DND-41 (cell line): ENCODE results near the gene PTPDC1.

ENCODE experiments used
- ATAC-seq: fragments of 200-7000 bp; cut with Tn5 transposase; 3 replicates; pipeline ENCODE4 v1.9.1; 2021; ENCODE audit warnings: low read depth; ENCODE audit not compliant: insufficient read depth
- DNase-seq: peaks from one replicate; pipeline ENCODE4 v3.0.0-alpha.2; 2020
- H2AFZ ChIP-seq: 2 replicates; pipeline ENCODE4 v1.6.0; 2012; ENCODE audit warnings: low read depth, low read length
- H3K27ac ChIP-seq: 2 replicates; pipeline ENCODE4 v1.5.1; 2012; ENCODE audit warnings: low read length, inconsistent platforms
- H3K27me3 ChIP-seq: fragments of 200-600 bp; sonication (generic); 2 replicates; pipeline ENCODE4 v1.6.0; 2012; ENCODE audit warnings: low read length, mild to moderate bottlenecking, inconsistent platforms; ENCODE audit not compliant: insufficient read depth, poor library complexity
- H3K36me3 ChIP-seq: 2 replicates; pipeline ENCODE4 v1.5.1; 2012; ENCODE audit warnings: low read length, inconsistent platforms; ENCODE audit not compliant: insufficient read depth
- H3K4me1 ChIP-seq: 2 replicates; pipeline ENCODE4 v1.5.1; 2012; ENCODE audit warnings: mild to moderate bottlenecking, low read length; ENCODE audit not compliant: insufficient read depth
- H3K4me2 ChIP-seq: 2 replicates; pipeline ENCODE4 v1.6.0; 2012; ENCODE audit warnings: mild to moderate bottlenecking, moderate library complexity, low read length, inconsistent platforms; ENCODE audit not compliant: insufficient read depth
- H3K4me3 ChIP-seq, 2 experiments: fragments of 200-600 bp in 1 of 2; shearing (Covaris generic) in 1 of 2; 2 replicates each; pipeline ENCODE4 v1.5.1; 2012 to 2016; ENCODE audit warnings: inconsistent platforms in 2 of 2, low read length in 2 of 2, mild to moderate bottlenecking in 2 of 2, low read depth in 1 of 2, moderate library complexity in 1 of 2
- H3K79me2 ChIP-seq: 2 replicates; pipeline ENCODE4 v1.6.0; 2012; ENCODE audit warnings: low read length, inconsistent platforms; ENCODE audit not compliant: insufficient read depth
- H3K9ac ChIP-seq: 2 replicates; pipeline ENCODE4 v1.6.0; 2012; ENCODE audit warnings: low read depth, mild to moderate bottlenecking, inconsistent platforms, low read length, moderate library complexity
- H3K9me3 ChIP-seq: 2 replicates; pipeline ENCODE4 v1.5.1; 2012; ENCODE audit warnings: low read length, moderate library complexity, mild to moderate bottlenecking, inconsistent platforms; ENCODE audit not compliant: insufficient read depth, severe bottlenecking
- H4K20me1 ChIP-seq: 2 replicates; pipeline ENCODE4 v1.6.0; 2012; ENCODE audit warnings: low read length; ENCODE audit not compliant: insufficient read depth
- EZH2 ChIP-seq: IDR thresholded peaks from 3 replicates; pipeline ENCODE4 v1.6.1; 2012; ENCODE audit warnings: borderline replicate concordance, low read depth, mild to moderate bottlenecking, moderate library complexity, low read length, inconsistent platforms; ENCODE audit not compliant: severe bottlenecking
- TF ChIP-seq, protein P1 (sequence below): IDR thresholded peaks from 2 replicates; pipeline ENCODE4 v1.5.1; 2012; ENCODE audit warnings: borderline replicate concordance, low read length, moderate library complexity, mild to moderate bottlenecking; ENCODE audit not compliant: poor library complexity, severe bottlenecking; ENCODE audit errors: extremely low read depth

Gene PTPDC1

DNA sequence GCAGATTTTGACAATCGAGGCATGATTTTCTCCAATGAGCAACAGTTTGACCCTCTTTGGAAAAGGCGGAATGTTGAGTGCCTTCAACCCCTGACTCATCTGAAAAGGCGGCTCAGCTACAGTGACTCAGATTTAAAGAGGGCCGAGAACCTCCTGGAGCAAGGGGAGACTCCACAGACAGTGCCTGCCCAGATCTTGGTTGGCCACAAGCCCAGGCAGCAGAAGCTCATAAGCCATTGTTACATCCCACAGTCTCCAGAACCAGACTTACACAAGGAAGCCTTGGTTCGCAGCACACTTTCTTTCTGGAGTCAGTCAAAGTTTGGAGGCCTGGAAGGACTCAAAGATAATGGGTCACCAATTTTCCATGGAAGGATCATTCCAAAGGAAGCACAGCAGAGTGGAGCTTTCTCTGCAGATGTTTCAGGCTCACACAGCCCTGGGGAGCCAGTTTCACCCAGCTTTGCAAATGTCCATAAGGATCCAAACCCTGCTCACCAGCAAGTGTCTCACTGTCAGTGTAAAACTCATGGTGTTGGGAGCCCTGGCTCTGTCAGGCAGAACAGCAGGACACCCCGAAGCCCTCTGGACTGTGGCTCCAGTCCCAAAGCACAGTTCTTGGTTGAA is 13.6 kb downstream of the PTPDC1 start:
- no peak overlapping the region for H3K4me3 ChIP-seq
- ATAC-seq = no peak
- H3K27ac ChIP-seq = no peak overlapping the region
- H3K36me3 ChIP-seq = peaks cover 22% of the 10 kb centered on the region; the same call in 1 of the 2 replicates
- no peaks in the 10 kb centered on the region for H3K9me3 ChIP-seq
- H3K9ac ChIP-seq = no peak overlapping the region
- no peaks in the 10 kb centered on the region for H3K79me2 ChIP-seq
- TF ChIP-seq EZH2 = no peak
- TF ChIP-seq, protein P1, sequence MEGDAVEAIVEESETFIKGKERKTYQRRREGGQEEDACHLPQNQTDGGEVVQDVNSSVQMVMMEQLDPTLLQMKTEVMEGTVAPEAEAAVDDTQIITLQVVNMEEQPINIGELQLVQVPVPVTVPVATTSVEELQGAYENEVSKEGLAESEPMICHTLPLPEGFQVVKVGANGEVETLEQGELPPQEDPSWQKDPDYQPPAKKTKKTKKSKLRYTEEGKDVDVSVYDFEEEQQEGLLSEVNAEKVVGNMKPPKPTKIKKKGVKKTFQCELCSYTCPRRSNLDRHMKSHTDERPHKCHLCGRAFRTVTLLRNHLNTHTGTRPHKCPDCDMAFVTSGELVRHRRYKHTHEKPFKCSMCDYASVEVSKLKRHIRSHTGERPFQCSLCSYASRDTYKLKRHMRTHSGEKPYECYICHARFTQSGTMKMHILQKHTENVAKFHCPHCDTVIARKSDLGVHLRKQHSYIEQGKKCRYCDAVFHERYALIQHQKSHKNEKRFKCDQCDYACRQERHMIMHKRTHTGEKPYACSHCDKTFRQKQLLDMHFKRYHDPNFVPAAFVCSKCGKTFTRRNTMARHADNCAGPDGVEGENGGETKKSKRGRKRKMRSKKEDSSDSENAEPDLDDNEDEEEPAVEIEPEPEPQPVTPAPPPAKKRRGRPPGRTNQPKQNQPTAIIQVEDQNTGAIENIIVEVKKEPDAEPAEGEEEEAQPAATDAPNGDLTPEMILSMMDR = no peak
- DNase-seq = no peak
- no peaks in the 10 kb centered on the region for H3K27me3 ChIP-seq
- no peaks in the 10 kb centered on the region for H3K4me1 ChIP-seq
- H3K4me2 ChIP-seq = no peak overlapping the region
- H2AFZ ChIP-seq = no peak overlapping the region
- H4K20me1 ChIP-seq = no peaks in the 10 kb centered on the region

DNA sequence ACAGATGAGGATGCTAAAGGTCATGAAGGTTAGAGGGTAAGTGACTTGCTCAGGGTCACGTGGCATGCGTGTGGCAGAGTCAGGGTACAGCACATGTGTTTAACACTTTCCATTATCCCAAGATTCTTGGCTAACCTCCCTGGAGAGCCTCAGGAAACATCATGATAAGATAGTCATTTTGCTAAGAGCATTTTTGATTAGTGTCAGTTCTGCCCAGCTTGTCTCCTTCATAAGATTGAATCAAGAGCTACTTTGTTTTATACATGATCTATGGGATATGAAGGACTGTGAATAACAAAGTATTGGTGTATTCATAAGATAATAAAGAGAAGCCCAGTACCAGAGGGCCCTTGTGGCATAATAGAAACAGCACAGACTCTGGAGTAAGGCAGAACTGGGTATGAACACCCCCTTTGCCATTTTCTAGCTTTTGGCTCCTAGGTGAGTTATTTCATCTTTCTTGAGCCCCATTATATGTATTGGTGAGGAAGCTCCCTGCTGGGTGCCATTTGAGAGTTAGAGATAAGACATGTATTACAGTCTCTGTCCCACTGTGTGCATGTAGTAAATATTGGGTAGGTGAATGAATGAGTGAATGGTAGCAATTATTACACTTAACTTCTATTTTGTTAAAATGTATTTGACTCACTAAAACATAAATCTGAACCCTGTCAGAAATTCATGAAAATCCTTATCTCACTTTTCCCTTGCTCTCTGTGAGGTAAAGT is 16.1 kb downstream of the PTPDC1 start:
- no peak overlapping the region for H3K9ac ChIP-seq
- no peak overlapping the region for H3K4me2 ChIP-seq
- TF ChIP-seq, protein P1 = no peak
- TF ChIP-seq EZH2 = no peak
- H2AFZ ChIP-seq = no peak overlapping the region
- H4K20me1 ChIP-seq = no peaks in the 10 kb centered on the region
- DNase-seq (no peak), ATAC-seq (no peak)
- no peaks in the 10 kb centered on the region for H3K4me1 ChIP-seq
- H3K79me2 ChIP-seq = no peaks in the 10 kb centered on the region
- H3K27ac ChIP-seq = no peak overlapping the region
- H3K36me3 ChIP-seq = peaks cover 22% of the 10 kb centered on the region; the same call in 1 of the 2 replicates
- no peaks in the 10 kb centered on the region for H3K27me3 ChIP-seq
- no peak overlapping the region for H3K4me3 ChIP-seq
- no peaks in the 10 kb centered on the region for H3K9me3 ChIP-seq

DNA sequence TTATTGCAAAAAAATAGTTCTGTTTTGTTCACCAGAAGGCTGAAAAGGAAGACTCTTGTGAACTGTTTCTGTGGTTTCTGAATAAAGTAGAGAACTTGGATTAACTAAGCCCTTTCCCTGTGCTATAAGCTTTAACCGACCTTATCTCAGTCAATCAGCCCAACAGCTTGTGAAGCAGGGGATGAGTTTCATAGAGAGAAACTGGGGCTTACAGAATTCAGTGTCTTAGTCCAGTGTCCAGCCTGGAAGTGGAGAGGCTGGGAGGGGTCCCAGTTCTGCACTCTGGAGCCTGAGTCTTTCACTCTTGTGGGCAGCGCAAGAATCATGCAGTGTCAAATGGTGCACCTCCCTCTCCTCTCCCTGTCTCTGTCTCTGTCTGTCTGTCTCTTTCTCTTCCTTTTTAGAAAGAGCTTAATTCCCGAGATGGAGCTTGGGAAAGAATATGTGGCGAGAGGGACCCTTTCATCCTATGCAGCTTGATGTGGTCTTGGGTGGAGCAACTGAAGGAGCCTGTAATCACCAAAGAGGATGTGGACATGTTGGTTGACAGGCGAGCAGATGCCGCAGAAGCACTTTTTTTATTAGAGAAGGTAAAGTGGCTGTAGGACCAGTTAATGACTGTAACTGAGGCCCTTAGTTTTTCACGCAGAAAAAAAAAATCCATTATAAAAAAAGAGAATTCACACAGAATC is 17.0 kb downstream of the PTPDC1 start:
- peak; percentile 63 for ATAC-seq
- H2AFZ ChIP-seq = no peak overlapping the region
- no peak overlapping the region for H3K9ac ChIP-seq
- H4K20me1 ChIP-seq = no peaks in the 10 kb centered on the region
- TF ChIP-seq, protein P1 = no peak
- TF ChIP-seq EZH2 = no peak
- peak; percentile 11 for DNase-seq
- H3K4me1 ChIP-seq = no peaks in the 10 kb centered on the region
- H3K9me3 ChIP-seq = no peaks in the 10 kb centered on the region
- H3K79me2 ChIP-seq = no peaks in the 10 kb centered on the region
- no peak overlapping the region for H3K27ac ChIP-seq
- peaks cover 18% of the 10 kb centered on the region; the same call in 1 of the 2 replicates for H3K36me3 ChIP-seq
- H3K4me2 ChIP-seq = no peak overlapping the region
- H3K4me3 ChIP-seq = no peak overlapping the region
- no peaks in the 10 kb centered on the region for H3K27me3 ChIP-seq
